Epidermal melanocyte (primary cell): ENCODE results near the gene LRBA.
"Not testable (repeated sequence)": the region's sequence is repeated elsewhere in the genome, so short reads cannot be mapped to it uniquely, and the experiment has no call there.

Experiments used
- DNase-seq: peaks from one replicate; pipeline ENCODE4 v3.0.0; 2011; ENCODE audit warnings: low spot score; ENCODE audit not compliant: insufficient read length

Gene LRBA

GRCh38 chr4:150431221-150431620 is 583.9 kb downstream of the LRBA start:
- DNase-seq, result no peak

DNA sequence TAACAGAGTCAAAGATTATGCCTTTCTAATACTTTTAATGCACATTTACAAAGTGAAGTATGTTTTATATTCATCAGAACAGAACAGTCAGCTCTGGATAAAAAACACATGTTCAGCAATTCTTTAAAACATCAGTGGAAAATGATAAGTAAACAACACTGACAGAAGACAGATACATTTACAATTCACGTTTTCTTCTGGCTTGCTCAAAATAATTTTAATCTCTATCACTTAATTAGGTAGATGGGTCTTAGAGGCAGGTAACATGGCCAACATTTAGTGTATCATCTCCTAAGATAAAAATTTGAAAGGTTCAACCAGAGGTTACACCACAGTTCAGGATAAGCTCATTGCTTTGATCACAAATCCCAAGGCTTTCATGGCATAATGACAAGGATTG is 589.9 kb downstream of the LRBA start:
- no peak for DNase-seq

- DNase-seq, result no peak
Measured at GRCh38 chr4:150423503-150423902, 591.6 kb downstream of the LRBA start.

- no peak for DNase-seq
Measured at GRCh38 chr4:150423074-150423473, 592.0 kb downstream of the LRBA start.

- no peak for DNase-seq
Measured at GRCh38 chr4:150421612-150422011, 593.5 kb downstream of the LRBA start.

- no peak for DNase-seq
Measured at GRCh38 chr4:150419939-150420338, 595.1 kb downstream of the LRBA start.

- no peak for DNase-seq
Measured at GRCh38 chr4:150418757-150419410, 596.2 kb downstream of the LRBA start.

DNA sequence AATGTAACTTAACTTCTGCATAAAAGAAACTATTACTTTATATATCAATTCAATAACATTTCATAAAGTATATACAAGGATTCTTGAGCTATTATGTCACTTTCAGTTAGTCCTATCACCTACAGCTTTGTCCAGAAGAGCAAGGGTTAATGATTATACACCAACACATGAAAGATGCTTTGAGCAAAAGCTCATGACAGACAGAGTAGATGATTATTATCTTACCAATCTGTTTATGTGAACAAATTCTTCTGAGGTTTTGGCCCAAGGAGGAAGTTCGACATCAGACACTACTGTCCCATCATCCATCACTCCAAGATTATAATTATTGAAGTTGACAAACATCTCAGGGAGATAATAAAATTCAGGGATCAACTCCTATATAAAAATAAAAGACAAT is 599.9 kb downstream of the LRBA start:
- DNase-seq, result no peak

- DNase-seq, result no peak
Measured at GRCh38 chr4:150411520-150411919, 603.6 kb downstream of the LRBA start.

DNA sequence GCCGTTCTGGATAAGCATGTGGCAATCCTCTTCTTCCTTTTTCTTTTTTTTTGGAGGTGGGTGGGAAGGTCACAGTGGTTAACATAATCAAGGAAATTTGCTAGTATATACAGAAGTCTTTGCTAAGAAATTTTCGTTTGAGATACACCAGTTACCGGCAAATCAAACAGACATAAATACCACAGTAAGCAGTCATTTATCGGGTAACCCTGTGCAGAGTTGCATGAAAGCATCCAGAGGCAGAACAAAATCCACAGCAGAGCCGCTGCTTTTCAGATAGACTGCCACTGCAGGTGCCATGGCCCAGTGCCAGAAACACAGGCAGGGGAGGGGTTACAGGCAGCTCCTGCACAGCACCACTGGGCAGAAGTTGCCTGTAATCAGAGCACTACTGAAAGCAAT is 612.2 kb downstream of the LRBA start:
- no peak for DNase-seq

DNA sequence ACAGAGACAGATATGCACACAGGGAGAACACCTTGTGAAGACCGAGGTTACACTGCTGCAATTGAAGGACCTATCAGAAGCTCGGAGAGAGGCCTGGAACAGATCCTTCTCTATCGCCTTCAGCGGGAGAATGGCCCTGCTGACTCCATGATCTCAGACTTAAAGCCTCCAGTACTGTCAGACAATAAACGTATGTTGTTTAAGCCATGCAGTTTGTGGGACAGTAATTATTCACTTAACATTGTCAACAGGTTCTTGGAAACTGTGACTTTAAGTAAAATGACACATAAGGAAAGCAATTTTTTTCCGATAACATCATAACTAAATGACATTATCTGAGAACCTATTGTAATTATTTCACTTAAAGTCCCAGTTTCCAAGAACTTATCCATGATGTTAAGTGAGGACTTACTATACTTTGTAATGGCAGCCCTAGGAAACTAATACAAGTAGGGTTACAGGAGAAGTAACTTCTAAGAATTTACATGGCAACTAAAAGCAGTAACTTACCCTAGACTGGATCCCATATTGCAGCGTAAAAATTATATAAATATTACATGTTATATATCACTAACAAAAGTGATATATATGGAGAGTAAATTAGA is 613.9 kb downstream of the LRBA start:
- no peak for DNase-seq

DNA sequence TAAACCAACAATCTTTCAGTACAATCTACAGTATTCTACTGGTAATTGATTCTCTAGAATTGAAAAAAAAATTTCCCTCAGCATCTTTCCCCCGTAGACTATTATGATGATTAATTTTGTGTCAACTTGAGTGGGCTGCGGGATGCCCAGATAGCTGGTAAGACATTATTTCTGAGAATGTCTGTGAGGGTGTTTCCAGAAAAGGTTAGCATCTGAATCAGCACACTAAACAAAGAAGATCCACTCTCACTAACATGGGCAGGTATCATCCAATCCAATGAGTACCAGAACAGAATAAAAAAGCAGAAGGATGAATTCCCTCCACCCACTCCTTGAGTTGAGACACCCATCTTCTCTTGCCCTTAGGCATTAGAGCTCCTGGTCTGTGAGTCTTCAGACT is 619.2 kb downstream of the LRBA start:
- no peak for DNase-seq

GRCh38 chr4:150394046-150394445 is 621.0 kb downstream of the LRBA start:
- no peak for DNase-seq

- no peak for DNase-seq
Measured at GRCh38 chr4:150391052-150391451, 624.0 kb downstream of the LRBA start.

DNA sequence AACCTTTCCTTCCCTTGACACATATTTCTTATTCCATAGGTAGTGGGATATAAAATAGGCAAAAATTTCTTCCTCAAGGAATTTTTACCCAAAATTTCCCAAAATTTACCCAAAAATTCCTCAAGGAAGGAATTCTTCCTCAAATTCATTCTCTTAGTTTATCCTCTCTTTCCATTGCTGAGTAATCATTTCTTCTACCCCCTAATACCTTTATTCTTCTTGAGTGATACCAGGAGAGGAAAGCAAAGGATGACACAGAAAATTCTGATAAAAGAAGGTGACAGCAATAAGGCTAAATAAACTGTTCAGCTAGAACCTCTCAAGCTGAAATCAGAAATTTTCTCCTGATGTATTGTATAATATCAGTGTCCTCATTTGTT is 624.6 kb downstream of the LRBA start:
- DNase-seq, result no peak

DNA sequence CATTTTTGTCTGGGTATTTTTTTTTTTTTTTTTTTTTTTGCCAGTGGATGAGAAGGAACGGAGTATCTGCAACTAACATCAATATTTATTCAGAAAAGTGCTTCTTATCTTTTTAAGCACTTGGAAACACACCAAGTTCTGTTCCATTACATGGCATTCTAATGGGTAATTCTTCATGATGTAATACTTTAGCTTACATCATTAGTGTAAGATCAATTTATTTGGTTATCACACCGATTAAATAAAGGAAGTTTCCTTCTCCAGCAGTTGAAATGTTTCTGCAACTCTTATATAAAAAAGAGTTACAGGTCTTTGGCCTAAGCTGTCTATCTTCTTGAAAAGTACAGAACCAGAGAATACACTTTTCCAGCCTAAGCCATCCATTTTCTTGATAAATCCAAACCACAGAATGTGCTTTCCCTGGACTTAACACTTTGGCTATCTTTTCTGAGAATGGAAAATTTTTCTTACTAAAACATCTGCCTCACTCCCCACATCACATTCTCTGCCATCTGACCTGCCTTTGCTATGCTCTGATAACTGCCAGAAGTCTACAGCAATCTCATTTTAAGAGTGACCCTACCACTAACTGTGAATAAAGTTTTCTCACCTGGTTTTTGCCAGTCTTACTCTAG is 625.1 kb downstream of the LRBA start:
- no peak for DNase-seq

DNA sequence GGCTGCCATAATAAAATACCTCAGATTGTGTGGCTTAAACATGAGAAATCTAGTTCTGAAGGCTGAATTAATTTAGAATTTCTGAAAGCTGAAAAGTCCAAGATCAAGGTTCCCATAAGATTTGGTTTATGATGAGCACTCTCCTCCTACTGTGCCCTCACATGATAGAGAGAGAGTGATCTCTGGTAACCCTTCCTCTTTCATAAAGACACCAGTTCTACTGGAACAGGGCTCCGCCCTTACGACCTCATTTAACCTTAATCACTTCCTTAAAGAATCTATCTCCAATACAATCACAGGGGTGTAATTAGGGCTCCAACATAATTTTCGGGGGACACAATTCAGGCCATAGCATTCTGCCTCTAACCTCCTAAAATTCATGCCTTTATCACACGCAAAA is 627.1 kb downstream of the LRBA start:
- DNase-seq, result no peak

DNA sequence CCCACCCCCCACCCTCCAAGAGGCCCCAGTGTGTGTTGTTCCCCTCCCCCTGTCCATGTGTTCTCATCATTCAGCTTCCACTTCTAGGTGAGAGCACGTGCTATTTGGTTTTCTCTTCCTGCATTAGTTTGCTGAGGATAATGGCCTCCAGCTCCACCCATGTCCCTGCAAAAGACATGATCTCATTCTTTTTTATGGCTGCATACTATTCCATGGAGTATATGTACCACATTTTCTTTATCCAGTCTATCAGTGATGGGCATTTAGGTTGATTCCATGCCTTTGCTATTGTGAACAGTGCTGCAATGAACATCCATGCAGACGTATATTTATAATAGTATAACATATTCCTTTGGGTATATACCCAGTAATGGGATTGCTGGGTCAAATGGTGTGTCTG is 628.7 kb downstream of the LRBA start:
- DNase-seq, result not testable (repeated sequence)

GRCh38 chr4:150385606-150386005 is 629.5 kb downstream of the LRBA start:
- DNase-seq, result peak; percentile 60

DNA sequence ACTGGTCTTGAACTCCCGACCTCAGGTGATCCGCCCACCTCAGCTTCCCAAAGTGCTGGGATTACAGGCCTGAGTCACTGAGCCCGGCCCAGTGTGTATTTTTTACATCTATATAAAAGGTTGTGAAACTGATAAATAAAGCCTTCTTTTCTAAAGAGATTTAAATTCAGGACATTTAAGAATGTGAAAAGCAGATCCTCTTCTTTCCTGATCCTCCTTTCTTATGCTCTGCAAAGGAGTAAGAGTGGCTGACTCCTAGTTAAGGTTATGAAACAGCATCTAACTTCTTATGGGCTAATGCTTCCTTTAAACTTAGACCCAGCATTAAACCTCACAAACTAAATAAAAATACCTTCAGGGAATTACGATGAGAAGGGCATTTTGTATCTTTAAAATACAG is 630.8 kb downstream of the LRBA start:
- DNase-seq, result no peak

- no peak for DNase-seq
Measured at GRCh38 chr4:150382028-150382427, 633.1 kb downstream of the LRBA start.

- DNase-seq, result no peak
Measured at GRCh38 chr4:150381609-150382008, 633.5 kb downstream of the LRBA start.

GRCh38 chr4:150381036-150381435 is 634.0 kb downstream of the LRBA start:
- no peak for DNase-seq
